ENCODE measurements around the gene INPP5E.

DNA sequence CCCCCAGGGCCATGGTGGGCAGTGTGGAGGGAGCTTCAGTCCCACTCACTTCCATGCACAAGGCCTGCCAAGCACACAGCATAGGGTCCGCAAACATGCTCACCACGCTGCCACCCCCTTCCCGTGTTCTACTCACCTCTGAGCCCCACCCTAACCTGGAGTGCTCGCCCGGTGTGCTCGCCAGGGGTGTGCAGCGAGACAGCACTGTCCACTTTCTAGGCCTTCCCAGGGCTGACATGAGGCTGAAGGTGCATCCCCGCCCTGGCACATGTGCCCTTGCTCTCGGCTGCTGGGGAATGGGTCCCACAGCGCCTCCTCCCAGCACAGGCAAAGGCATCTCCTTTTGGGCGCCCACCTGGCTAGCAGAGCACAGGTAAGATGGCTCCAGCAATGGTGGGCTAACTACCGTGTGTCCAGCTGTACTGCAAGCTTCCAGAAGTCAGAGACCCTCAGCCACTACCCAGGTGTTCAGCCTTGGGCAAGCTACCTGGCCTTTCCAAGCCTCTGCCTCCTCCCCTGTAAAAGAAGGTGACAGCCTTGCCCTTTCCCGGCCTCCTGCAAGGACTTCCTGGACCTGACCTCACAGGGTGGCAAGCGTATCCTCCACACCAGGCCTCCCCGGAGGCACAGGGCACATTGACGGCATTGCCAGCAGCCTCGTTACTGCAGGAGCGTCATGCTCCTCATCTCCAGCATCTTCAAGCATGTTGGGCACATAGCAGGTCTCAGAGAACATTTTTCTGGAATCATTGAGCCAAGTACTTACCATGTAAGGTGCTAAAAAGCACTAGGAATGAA, 47.4 kb upstream of the INPP5E start:
- TF ChIP-seq POLR2A (IDR thresholded peaks at IDR 0.05; ENCODE audit: low read length) (no peak), GATA1 (IDR thresholded peaks at IDR 0.05; ENCODE audit: low read depth, low read length) (no peak)

Measured in erythroblast (primary cell).